ENCODE data around the gene NEK10. TPM values are rescaled to one million over a fixed set of nuclear protein-coding genes. Genes with fewer than 3 reads are reported as not detected.

NEK10 gene
- total RNA-seq, 1 experiment from 2014 or later, result 5.7 TPM

GRCh38 chr3:27160779-27161287 is 208.3 kb downstream of the NEK10 start:
- POLR2A ChIA-PET, result no interaction called here
- no peaks in the 10 kb centered on the region for H3K27me3 ChIP-seq (ENCODE audit: control insufficient read depth, insufficient read depth, low read length)
- H3K4me3 ChIP-seq (ENCODE audit: low read depth in 2 of 2, low read length in 2 of 2), result no peak overlapping the region
- ATAC-seq, result no peak
- no TSS peak for BruUV-seq (replicated peaks)
- TF ChIP-seq, protein P1, sequence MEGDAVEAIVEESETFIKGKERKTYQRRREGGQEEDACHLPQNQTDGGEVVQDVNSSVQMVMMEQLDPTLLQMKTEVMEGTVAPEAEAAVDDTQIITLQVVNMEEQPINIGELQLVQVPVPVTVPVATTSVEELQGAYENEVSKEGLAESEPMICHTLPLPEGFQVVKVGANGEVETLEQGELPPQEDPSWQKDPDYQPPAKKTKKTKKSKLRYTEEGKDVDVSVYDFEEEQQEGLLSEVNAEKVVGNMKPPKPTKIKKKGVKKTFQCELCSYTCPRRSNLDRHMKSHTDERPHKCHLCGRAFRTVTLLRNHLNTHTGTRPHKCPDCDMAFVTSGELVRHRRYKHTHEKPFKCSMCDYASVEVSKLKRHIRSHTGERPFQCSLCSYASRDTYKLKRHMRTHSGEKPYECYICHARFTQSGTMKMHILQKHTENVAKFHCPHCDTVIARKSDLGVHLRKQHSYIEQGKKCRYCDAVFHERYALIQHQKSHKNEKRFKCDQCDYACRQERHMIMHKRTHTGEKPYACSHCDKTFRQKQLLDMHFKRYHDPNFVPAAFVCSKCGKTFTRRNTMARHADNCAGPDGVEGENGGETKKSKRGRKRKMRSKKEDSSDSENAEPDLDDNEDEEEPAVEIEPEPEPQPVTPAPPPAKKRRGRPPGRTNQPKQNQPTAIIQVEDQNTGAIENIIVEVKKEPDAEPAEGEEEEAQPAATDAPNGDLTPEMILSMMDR (IDR thresholded peaks at IDR 0.05), result no peak
- no peak for TF ChIP-seq POLR2AphosphoS5 (IDR thresholded peaks at IDR 0.05; ENCODE audit: low read depth, low read length)
- no peak for TF ChIP-seq REST (IDR thresholded peaks at IDR 0.05; ENCODE audit: insufficient read depth in 1 of 2, low read depth in 2 of 2, low read length in 1 of 2)
- no peak for TF ChIP-seq SIN3A (IDR thresholded peaks at IDR 0.05; ENCODE audit: borderline replicate concordance, insufficient read depth, low read depth, low read length)
- no peak for TF ChIP-seq TCF7L2 (IDR thresholded peaks at IDR 0.05; ENCODE audit: low read depth, low read length)
- intact Hi-C loops (cut with micrococcal nuclease; ENCODE audit: unreplicated experiment) (no loop called here), in situ Hi-C loops (cut with HindIII; ENCODE audit: low pct_unique_long_range_greater_than_20kb, low sequenced_read_pairs) (no loop called here)
- DNase-seq (ENCODE audit: low read depth, low spot score), result no peak
- no peaks in the 10 kb centered on the region for H3K9me3 ChIP-seq (ENCODE audit: control insufficient read depth, insufficient read depth, low read depth, low read length)
- H3K36me3 ChIP-seq (ENCODE audit: control insufficient read depth, insufficient read depth, low read length), result no peaks in the 10 kb centered on the region; the same call in 1 of the 2 replicates
- H3K4me1 ChIP-seq (ENCODE audit: control insufficient read depth, insufficient read depth, low read length), result no peaks in the 10 kb centered on the region
- H3K27ac ChIP-seq (ENCODE audit: low read length), result no peak overlapping the region
- CTCF ChIA-PET, result no interaction called here

- no peaks in the 10 kb centered on the region; the same call in 1 of the 2 replicates for H3K36me3 ChIP-seq (ENCODE audit: control insufficient read depth, insufficient read depth, low read length)
- ChIA-PET POLR2A (no interaction called here), CTCF (no interaction called here)
- ATAC-seq, result no peak
- no peak overlapping the region for H3K4me3 ChIP-seq (ENCODE audit: low read depth in 2 of 2, low read length in 2 of 2)
- no peaks in the 10 kb centered on the region for H3K4me1 ChIP-seq (ENCODE audit: control insufficient read depth, insufficient read depth, low read length)
- DNase-seq (ENCODE audit: low read depth, low spot score), result no peak
- in situ Hi-C loops (cut with HindIII; ENCODE audit: low pct_unique_long_range_greater_than_20kb, low sequenced_read_pairs) (no loop called here), intact Hi-C loops (cut with micrococcal nuclease; ENCODE audit: unreplicated experiment) (no loop called here)
- H3K27me3 ChIP-seq (ENCODE audit: control insufficient read depth, insufficient read depth, low read length), result no peaks in the 10 kb centered on the region
- BruUV-seq (replicated peaks), result no TSS peak
- TF ChIP-seq REST (IDR thresholded peaks at IDR 0.05; ENCODE audit: insufficient read depth in 1 of 2, low read depth in 2 of 2, low read length in 1 of 2) (no peak), TCF7L2 (IDR thresholded peaks at IDR 0.05; ENCODE audit: low read depth, low read length) (no peak), SIN3A (IDR thresholded peaks at IDR 0.05; ENCODE audit: borderline replicate concordance, insufficient read depth, low read depth, low read length) (no peak), POLR2AphosphoS5 (IDR thresholded peaks at IDR 0.05; ENCODE audit: low read depth, low read length) (no peak)
- TF ChIP-seq, protein P1 (IDR thresholded peaks at IDR 0.05), result no peak
- no peak overlapping the region for H3K27ac ChIP-seq (ENCODE audit: low read length)
- H3K9me3 ChIP-seq (ENCODE audit: control insufficient read depth, insufficient read depth, low read depth, low read length), result no peaks in the 10 kb centered on the region
Measured at GRCh38 chr3:27160146-27160545, 209.0 kb downstream of the NEK10 start.

Measured in Panc1 (cell line).